Smooth muscle cell (in vitro differentiated cells): Measurements from ENCODE around the gene LRBA. TPM values are rescaled to one million over a fixed set of nuclear protein-coding genes. Genes with fewer than 3 reads are reported as not detected.

Experiments used
- DNase-seq: peaks from one replicate; lab custom pipeline; 2025; ENCODE audit not compliant: unreplicated experiment; lab: John Stamatoyannopoulos, UW
- H2AFZ ChIP-seq: fragments of 200-600 bp; sonication (generic); 2 replicates; pipeline ENCODE4 v1.6.0; 2016; ENCODE audit warnings: antibody characterized with exemption, low read depth, mild to moderate bottlenecking
- H3F3A ChIP-seq: fragments of 200-600 bp; sonication (generic); 2 replicates; pipeline ENCODE4 v1.6.0; 2017; ENCODE audit warnings: antibody characterized with exemption, low read depth
- H3K27ac ChIP-seq: fragments of 200-600 bp; sonication (generic); 2 replicates; pipeline ENCODE4 v1.5.1; 2016; ENCODE audit warnings: low read depth, mild to moderate bottlenecking
- H3K27me3 ChIP-seq: fragments of 200-600 bp; sonication (generic); 2 replicates; pipeline ENCODE4 v1.6.1; 2016; ENCODE audit warnings: low read depth, mild to moderate bottlenecking
- H3K36me3 ChIP-seq: fragments of 200-600 bp; sonication (generic); 2 replicates; pipeline ENCODE4 v1.5.1; 2016; ENCODE audit warnings: low read depth
- H3K4me1 ChIP-seq: fragments of 200-600 bp; sonication (generic); 2 replicates; pipeline ENCODE4 v1.5.1; 2016; ENCODE audit warnings: low read depth
- H3K4me2 ChIP-seq: fragments of 200-600 bp; sonication (generic); 2 replicates; pipeline ENCODE4 v1.6.0; 2016; ENCODE audit warnings: mild to moderate bottlenecking
- H3K4me3 ChIP-seq: fragments of 200-600 bp; sonication (generic); 2 replicates; pipeline ENCODE4 v1.5.1; 2016; ENCODE audit warnings: mild to moderate bottlenecking
- H3K79me2 ChIP-seq: fragments of 200-600 bp; sonication (generic); 2 replicates; pipeline ENCODE4 v1.6.0; 2016; ENCODE audit warnings: low read depth, mild to moderate bottlenecking
- H3K9ac ChIP-seq: fragments of 200-600 bp; sonication (generic); 2 replicates; pipeline ENCODE4 v1.6.0; 2016; ENCODE audit warnings: low read depth
- H3K9me3 ChIP-seq: fragments of 200-600 bp; sonication (generic); replicated peaks from 2 replicates; pipeline ENCODE4 v1.5.1; 2016; ENCODE audit warnings: low read depth
- H4K20me1 ChIP-seq: fragments of 200-600 bp; sonication (generic); 2 replicates; pipeline ENCODE4 v1.6.0; 2016; ENCODE audit warnings: low read depth
- CTCF ChIP-seq: fragments of 200-600 bp; sonication (generic); IDR thresholded peaks from 2 replicates; pipeline ENCODE4 v1.5.1; 2017; ENCODE audit warnings: borderline replicate concordance, mild to moderate bottlenecking, antibody characterized with exemption; ENCODE audit not compliant: insufficient read depth, poor library complexity, severe bottlenecking
- WGBS: methylation state at CpG from one replicate; pipeline ENCODE4 v1.1.7; 2016; ENCODE audit warnings: low lambda C conversion rate; 5-methylcytosine and 5-hydroxymethylcytosine counted together
- polyA plus RNA-seq: library from polyadenylated mRNA; unstranded; fragments of >200 nt; fragmentation: Nextera tagmentation; extraction: Ambion mirVana; gene quantifications from 2 replicates; pipeline ENCODE4 v1.2.1, GENCODE V29; 2016
- total RNA-seq: library from RNA; depleted of rRNA; stranded (reverse); fragments of >200 nt; gene quantifications from 2 replicates; pipeline ENCODE4 v1.2.3, GENCODE V29; 2014

The LRBA gene
- total and polyA plus RNA-seq, 2 experiments from 2014 or later = 1.6 to 26.2 TPM

- no peak overlapping the region for H3K27ac ChIP-seq
- H4K20me1 ChIP-seq = no peaks in the 10 kb centered on the region
- H3K4me1 ChIP-seq = no peaks in the 10 kb centered on the region
- WGBS = 82% methylated on average over 4 of the region's 4 CpGs
- DNase-seq = no peak
- H3K9me3 ChIP-seq = peaks cover 4% of the 10 kb centered on the region
- no peak overlapping the region for H3K9ac ChIP-seq
- H3K4me3 ChIP-seq = no peak overlapping the region
- H3F3A ChIP-seq = no peaks in the 10 kb centered on the region
- H3K27me3 ChIP-seq = no peaks in the 10 kb centered on the region
- H3K4me2 ChIP-seq = no peak overlapping the region
- H3K79me2 ChIP-seq = no peaks in the 10 kb centered on the region
- H2AFZ ChIP-seq = no peak overlapping the region
- no peaks in the 10 kb centered on the region for H3K36me3 ChIP-seq
- no peak for TF ChIP-seq CTCF
Measured at GRCh38 chr4:150725957-150726523, 289.0 kb downstream of the LRBA start.

- H3K79me2 ChIP-seq = no peaks in the 10 kb centered on the region
Measured at GRCh38 chr4:150723727-150724411, 291.2 kb downstream of the LRBA start.

GRCh38 chr4:150722908-150723362 lies 292.1 kb downstream of the LRBA start:
- 61% methylated on average over 6 of the region's 6 CpGs for WGBS
- peaks cover 4% of the 10 kb centered on the region for H3K9me3 ChIP-seq
- no peak overlapping the region for H3K4me3 ChIP-seq
- no peaks in the 10 kb centered on the region for H3F3A ChIP-seq
- no peak for DNase-seq
- no peaks in the 10 kb centered on the region for H3K79me2 ChIP-seq
- H2AFZ ChIP-seq = no peak overlapping the region
- no peaks in the 10 kb centered on the region for H3K27me3 ChIP-seq
- no peak overlapping the region for H3K27ac ChIP-seq
- H4K20me1 ChIP-seq = no peaks in the 10 kb centered on the region
- no peak for TF ChIP-seq CTCF
- H3K4me1 ChIP-seq = no peaks in the 10 kb centered on the region
- no peak overlapping the region for H3K9ac ChIP-seq
- H3K36me3 ChIP-seq = no peaks in the 10 kb centered on the region
- H3K4me2 ChIP-seq = no peak overlapping the region

More at GRCh38 chr4:150723727-150724411, 291.2 kb downstream of the LRBA start:
- Histone ChIP-seq H3K4me3 (no peak overlapping the region), H3K36me3 (no peaks in the 10 kb centered on the region), H3K9ac (no peak overlapping the region), H3K4me1 (no peaks in the 10 kb centered on the region), H4K20me1 (no peaks in the 10 kb centered on the region), H3K4me2 (no peak overlapping the region), H3K9me3 (peaks cover 4% of the 10 kb centered on the region), H2AFZ (no peak overlapping the region), H3K27ac (no peak overlapping the region), H3K27me3 (no peaks in the 10 kb centered on the region), H3F3A (no peaks in the 10 kb centered on the region)
- no peak for DNase-seq
- no peak for TF ChIP-seq CTCF
- WGBS = 98% methylated on average over 5 of the region's 5 CpGs
